Measurements from ENCODE around the gene CITED1.

The CITED1 gene

GRCh38 chrX:72272868-72273267, 32.8 kb downstream of the CITED1 start:
- Histone ChIP-seq H2AFZ (ENCODE audit: low read length) (no peak overlapping the region), H3K27me3 (replicated peaks; ENCODE audit: insufficient read depth, low read length) (no peaks in the 10 kb centered on the region), H3K4me1 (ENCODE audit: low read length) (0 out of 2 replicates have a peak, but pooled peaks cover 4% of the 10 kb centered on the region), H3K4me2 (ENCODE audit: low read depth, low read length) (no peak overlapping the region), H3K27ac (ENCODE audit: low read length) (no peak overlapping the region), H3K9me3 (replicated peaks; ENCODE audit: insufficient read depth, low read length) (no peaks in the 10 kb centered on the region), H3K9ac (ENCODE audit: low read length) (no peak overlapping the region), H3K9me2 (replicated peaks; ENCODE audit: insufficient read depth, low read length) (no peaks in the 10 kb centered on the region), H3K79me2 (ENCODE audit: low read length) (peaks cover 53% of the 10 kb centered on the region), H3F3A (ENCODE audit: insufficient read depth, low read length) (peaks cover 64% of the 10 kb centered on the region), H3K4me3 (ENCODE audit: low read length) (no peak overlapping the region), H4K20me1 (ENCODE audit: insufficient read depth, low read length) (peaks cover 33% of the 10 kb centered on the region), H3K36me3 (replicated peaks; ENCODE audit: insufficient read depth, low read length) (peaks cover 26% of the 10 kb centered on the region)
- TF ChIP-seq EZH2phosphoT487 (IDR thresholded peaks at IDR 0.05; ENCODE audit: low read length): no peak
- no peak for TF ChIP-seq EZH2 (optimal IDR thresholded peaks at IDR 0.05; ENCODE audit: low read depth, low read length)
- TF ChIP-seq CTCF (IDR thresholded peaks at IDR 0.05; ENCODE audit: low read length): no peak
- no peak for DNase-seq

GRCh38 chrX:72271812-72272211, 33.9 kb downstream of the CITED1 start:
- Histone ChIP-seq H3K9me2 (replicated peaks; ENCODE audit: insufficient read depth, low read length) (no peaks in the 10 kb centered on the region), H3K4me1 (ENCODE audit: low read length) (0 out of 2 replicates have a peak, but pooled peaks cover 4% of the 10 kb centered on the region), H3K4me2 (ENCODE audit: low read depth, low read length) (no peak overlapping the region), H3K9me3 (replicated peaks; ENCODE audit: insufficient read depth, low read length) (no peaks in the 10 kb centered on the region), H3K27me3 (replicated peaks; ENCODE audit: insufficient read depth, low read length) (no peaks in the 10 kb centered on the region), H3K4me3 (ENCODE audit: low read length) (no peak overlapping the region), H3K27ac (ENCODE audit: low read length) (no peak overlapping the region), H4K20me1 (ENCODE audit: insufficient read depth, low read length) (peaks cover 33% of the 10 kb centered on the region), H3K9ac (ENCODE audit: low read length) (no peak overlapping the region), H3F3A (ENCODE audit: insufficient read depth, low read length) (peaks cover 63% of the 10 kb centered on the region), H2AFZ (ENCODE audit: low read length) (no peak overlapping the region), H3K79me2 (ENCODE audit: low read length) (peaks cover 51% of the 10 kb centered on the region), H3K36me3 (replicated peaks; ENCODE audit: insufficient read depth, low read length) (peaks cover 26% of the 10 kb centered on the region)
- no peak for TF ChIP-seq CTCF (IDR thresholded peaks at IDR 0.05; ENCODE audit: low read length)
- no peak for TF ChIP-seq EZH2 (optimal IDR thresholded peaks at IDR 0.05; ENCODE audit: low read depth, low read length)
- no peak for TF ChIP-seq EZH2phosphoT487 (IDR thresholded peaks at IDR 0.05; ENCODE audit: low read length)
- DNase-seq: no peak

- Histone ChIP-seq H3K27me3 (replicated peaks; ENCODE audit: insufficient read depth, low read length) (no peaks in the 10 kb centered on the region), H3K9me2 (replicated peaks; ENCODE audit: insufficient read depth, low read length) (no peaks in the 10 kb centered on the region), H3K27ac (ENCODE audit: low read length) (no peak overlapping the region), H3K9me3 (replicated peaks; ENCODE audit: insufficient read depth, low read length) (no peaks in the 10 kb centered on the region), H3K9ac (ENCODE audit: low read length) (no peak overlapping the region), H3F3A (ENCODE audit: insufficient read depth, low read length) (peaks cover 57% of the 10 kb centered on the region), H3K4me2 (ENCODE audit: low read depth, low read length) (no peak overlapping the region), H3K36me3 (replicated peaks; ENCODE audit: insufficient read depth, low read length) (peaks cover 26% of the 10 kb centered on the region), H2AFZ (ENCODE audit: low read length) (no peak overlapping the region), H3K4me1 (ENCODE audit: low read length) (0 out of 2 replicates have a peak, but pooled peaks cover 4% of the 10 kb centered on the region), H3K79me2 (ENCODE audit: low read length) (peaks cover 45% of the 10 kb centered on the region), H3K4me3 (ENCODE audit: low read length) (no peak overlapping the region), H4K20me1 (ENCODE audit: insufficient read depth, low read length) (peaks cover 33% of the 10 kb centered on the region)
- no peak for DNase-seq
- no peak for TF ChIP-seq CTCF (IDR thresholded peaks at IDR 0.05; ENCODE audit: low read length)
- no peak for TF ChIP-seq EZH2 (optimal IDR thresholded peaks at IDR 0.05; ENCODE audit: low read depth, low read length)
- TF ChIP-seq EZH2phosphoT487 (IDR thresholded peaks at IDR 0.05; ENCODE audit: low read length): no peak
Measured at GRCh38 chrX:72271091-72271788, 34.5 kb downstream of the CITED1 start.

Measured in MM.1S (cell line).